GM20431 (cell line): Measurements from ENCODE around the gene DHRS1.

Source experiments
- in situ Hi-C: fragments of 300-500 bp; cut with MseI, MboI; formaldehyde crosslinking; loops from one replicate; pipeline ENCODE4 v1.15.0; 2020; ENCODE audit warnings: low sequenced_read_pairs; ENCODE audit not compliant: unreplicated experiment

DHRS1 gene

GRCh38 chr14:24299255-24300191, at the start of gene DHRS1, which contains the start of gene NOP9:
Gene DHRS1 (minus strand): TSS chr14:24299780. CDS start chr14:24299106, 674 bp downstream.
Gene NOP9 (plus strand): TSS chr14:24299850. CDS start chr14:24299955, 105 bp downstream.
- in situ Hi-C loops, result no loop called here

- in situ Hi-C loops, result no loop called here
Measured at GRCh38 chr14:24348186-24348585, 48.6 kb upstream of the DHRS1 start.

GRCh38 chr14:24347134-24347533, 47.6 kb upstream of the DHRS1 start:
- in situ Hi-C loops, result no loop called here

- in situ Hi-C loops, result no loop called here
Measured at GRCh38 chr14:24343795-24344660, 44.4 kb upstream of the DHRS1 start.

GRCh38 chr14:24342889-24343288, 43.3 kb upstream of the DHRS1 start:
- in situ Hi-C loops, result no loop called here

- in situ Hi-C loops, result no loop called here
Measured at GRCh38 chr14:24340606-24341005, 41.0 kb upstream of the DHRS1 start.

- in situ Hi-C loops, result loop anchor here (10.0 kb wide), 1 partner anchor 95 kb away; no protein-coding TSS in a partner anchor
Measured at GRCh38 chr14:24339284-24340151, 39.9 kb upstream of the DHRS1 start, which contains the start of gene RIPK3. Gene RIPK3 (minus strand): TSS chr14:24339991. CDS start chr14:24339826, 165 bp downstream.

GRCh38 chr14:24338843-24339242, 39.3 kb upstream of the DHRS1 start:
- in situ Hi-C loops, result loop anchor here (10.0 kb wide), 1 partner anchor 96 kb away; no protein-coding TSS in a partner anchor

GRCh38 chr14:24337824-24338175, 38.2 kb upstream of the DHRS1 start:
- in situ Hi-C loops, result loop anchor here (10.0 kb wide), 1 partner anchor 97 kb away; no protein-coding TSS in a partner anchor

GRCh38 chr14:24337144-24337823, 37.7 kb upstream of the DHRS1 start:
- in situ Hi-C loops, result loop anchor here (10.0 kb wide), 1 partner anchor 98 kb away; no protein-coding TSS in a partner anchor

- in situ Hi-C loops, result loop anchor here (10.0 kb wide), 1 partner anchor 99 kb away; no protein-coding TSS in a partner anchor
Measured at GRCh38 chr14:24335461-24336171, 36.0 kb upstream of the DHRS1 start.

- in situ Hi-C loops, result loop anchor here (10.0 kb wide), 1 partner anchor 100 kb away; no protein-coding TSS in a partner anchor
Measured at GRCh38 chr14:24334431-24335291, 35.1 kb upstream of the DHRS1 start, which contains the start of gene ADCY4. Gene ADCY4 (minus strand): TSS chr14:24335071. CDS start chr14:24334652, 419 bp downstream.

- in situ Hi-C loops, result loop anchor here (10.0 kb wide), 1 partner anchor 102 kb away; no protein-coding TSS in a partner anchor
Measured at GRCh38 chr14:24332268-24332993, 32.9 kb upstream of the DHRS1 start.

- in situ Hi-C loops, result loop anchor here (10.0 kb wide), 1 partner anchor 103 kb away; no protein-coding TSS in a partner anchor
Measured at GRCh38 chr14:24331731-24332267, 32.2 kb upstream of the DHRS1 start.

- in situ Hi-C loops, result loop anchor here (10.0 kb wide), 1 partner anchor 104 kb away; no protein-coding TSS in a partner anchor
Measured at GRCh38 chr14:24330973-24331674, 31.5 kb upstream of the DHRS1 start.
